H1 (cell line): ENCODE results near the gene CGB7. TPM values are rescaled to one million over a fixed set of nuclear protein-coding genes. Genes with fewer than 3 reads are reported as not detected.

Source experiments
- CTCF ChIA-PET: fragments of 300-600 bp; sonication (Branson Sonifier 250); formaldehyde crosslinking; loops from one replicate; lab custom pipeline; 2021; ENCODE audit not compliant: partially characterized antibody; lab: Charles Lee
- POLR2A ChIA-PET: fragments of 300-600 bp; sonication (Branson Sonifier 250); formaldehyde crosslinking; loops from one replicate; lab custom pipeline; 2021; ENCODE audit warnings: inconsistent platforms; ENCODE audit not compliant: partially characterized antibody; lab: Charles Lee
- DNase-seq, 2 experiments: peaks; one replicate each; pipeline versions ENCODE4 v3.0.0 to v3.0.0-alpha.2; 2010 to 2022; ENCODE audit warnings: low spot score in 2 of 2, low read depth in 1 of 2, mixed read lengths in 1 of 2
- FAIRE-seq: peaks from 2 replicates; lab custom pipeline; 2011; peaks lifted over from hg19 to GRCh38; lab: Jason Lieb, UNC
- H2AFZ ChIP-seq: 2 replicates; pipeline ENCODE4 v1.8.1; 2012; ENCODE audit warnings: low read length, inconsistent platforms
- H2AK5ac ChIP-seq: 2 replicates; pipeline ENCODE4 v1.6.1; 2013; ENCODE audit warnings: low read depth, low read length
- H2BK120ac ChIP-seq: replicated peaks from 2 replicates; pipeline ENCODE3; 2013; ENCODE audit warnings: low read depth, low read length, inconsistent platforms
- H2BK12ac ChIP-seq: 2 replicates; pipeline ENCODE4 v1.6.1; 2013; ENCODE audit warnings: low read depth, low read length
- H2BK15ac ChIP-seq: 2 replicates; pipeline ENCODE4 v1.6.1; 2013; ENCODE audit warnings: low read length
- H2BK20ac ChIP-seq: 2 replicates; pipeline ENCODE4 v1.6.1; 2013; ENCODE audit warnings: low read length
- H2BK5ac ChIP-seq: 2 replicates; pipeline ENCODE4 v1.6.1; 2013; ENCODE audit warnings: low read depth, low read length
- H3K14ac ChIP-seq: 2 replicates; pipeline ENCODE4 v1.6.1; 2013; ENCODE audit warnings: inconsistent platforms; ENCODE audit not compliant: insufficient read length
- H3K18ac ChIP-seq: 2 replicates; pipeline ENCODE4 v1.6.1; 2013; ENCODE audit warnings: low read length; ENCODE audit errors: extremely low read depth
- H3K23ac ChIP-seq: 2 replicates; pipeline ENCODE4 v1.6.1; 2013; ENCODE audit warnings: inconsistent platforms; ENCODE audit not compliant: insufficient read length
- H3K23me2 ChIP-seq: 2 replicates; pipeline ENCODE4 v1.6.1; 2013; ENCODE audit warnings: low read depth, low read length
- H3K27ac ChIP-seq: 2 replicates; pipeline ENCODE4 v1.6.1; 2011; ENCODE audit warnings: low read depth, low read length, inconsistent platforms
- H3K27me3 ChIP-seq, 4 experiments: replicated peaks in 1 of 4; 1 replicate in 1 of 4; 2 replicates in 3 of 4; pipeline versions ENCODE4 v1.6.1 to v1.8.1; 2011 to 2013; ENCODE audit warnings: low read length in 3 of 4, mild to moderate bottlenecking in 3 of 4, inconsistent platforms in 2 of 4, mixed read lengths in 2 of 4, moderate library complexity in 1 of 4; ENCODE audit not compliant: control insufficient read depth in 3 of 4, insufficient read depth in 3 of 4; ENCODE audit errors: extremely low read depth in 1 of 4
- H3K36me3 ChIP-seq, 4 experiments: 2 replicates each; pipeline versions ENCODE4 v1.6.1 to v1.8.1; 2011 to 2013; ENCODE audit warnings: mild to moderate bottlenecking in 4 of 4, low read length in 3 of 4, moderate library complexity in 2 of 4, control low read depth in 1 of 4, inconsistent platforms in 1 of 4; ENCODE audit not compliant: insufficient read depth in 4 of 4, control insufficient read depth in 2 of 4
- H3K4ac ChIP-seq: replicated peaks from 2 replicates; pipeline ENCODE3; 2013; ENCODE audit warnings: low read length, low read depth, mixed read lengths, inconsistent platforms; ENCODE audit not compliant: insufficient read length
- H3K4me1 ChIP-seq, 4 experiments: replicated peaks in 1 of 4; 1 replicate in 1 of 4; 2 replicates in 3 of 4; pipeline versions ENCODE4 v1.6.1 to v1.8.1; 2011 to 2013; ENCODE audit warnings: low read length in 3 of 4, inconsistent platforms in 2 of 4, mixed read lengths in 1 of 4; ENCODE audit not compliant: insufficient read depth in 4 of 4, control insufficient read depth in 3 of 4
- H3K4me2 ChIP-seq, 2 experiments: 2 replicates each; pipeline versions ENCODE4 v1.6.1 to v1.8.1; 2011 to 2013; ENCODE audit warnings: low read depth in 2 of 2, low read length in 2 of 2, control low read depth in 1 of 2, inconsistent platforms in 1 of 2, mild to moderate bottlenecking in 1 of 2; ENCODE audit not compliant: insufficient read depth in 1 of 2
- H3K4me3 ChIP-seq, 4 experiments: fragments of 200-600, 300-600 bp in 1 of 4; sonication (generic), shearing (Covaris generic), sonication (Bioruptor Twin) in 1 of 4; 2 replicates each; pipeline versions ENCODE4 v1.5.1 to v1.8.1; 2011 to 2016; ENCODE audit warnings: low read length in 4 of 4, low read depth in 3 of 4, control low read depth in 2 of 4, inconsistent platforms in 2 of 4, mild to moderate bottlenecking in 2 of 4, mixed read lengths in 1 of 4, moderate library complexity in 1 of 4; ENCODE audit not compliant: insufficient read depth in 2 of 4; ENCODE audit errors: extremely low read depth in 1 of 4
- H3K56ac ChIP-seq: replicated peaks from 2 replicates; pipeline ENCODE3; 2013; ENCODE audit warnings: low read depth, mild to moderate bottlenecking, mixed read lengths, low read length, inconsistent platforms; ENCODE audit not compliant: insufficient read length
- H3K79me1 ChIP-seq: 2 replicates; pipeline ENCODE4 v1.6.1; 2013; ENCODE audit warnings: low read depth, low read length, control low read depth
- H3K79me2 ChIP-seq, 2 experiments: 2 replicates each; pipeline versions ENCODE4 v1.6.1 to v1.8.1; 2012 to 2013; ENCODE audit warnings: low read length in 2 of 2, mild to moderate bottlenecking in 2 of 2, inconsistent platforms in 1 of 2; ENCODE audit not compliant: insufficient read depth in 2 of 2, control insufficient read depth in 1 of 2
- H3K9ac ChIP-seq, 4 experiments: replicated peaks in 1 of 4; 1 replicate in 1 of 4; 2 replicates in 3 of 4; pipeline versions ENCODE4 v1.6.1 to v1.8.1; 2011 to 2013; ENCODE audit warnings: low read depth in 3 of 4, low read length in 3 of 4, control low read depth in 2 of 4, mild to moderate bottlenecking in 2 of 4, moderate library complexity in 2 of 4, inconsistent platforms in 1 of 4; ENCODE audit errors: extremely low read depth in 1 of 4
- H3K9me3 ChIP-seq, 2 experiments: 2 replicates each; pipeline versions ENCODE4 v1.6.1 to v1.8.1; 2012 to 2013; ENCODE audit warnings: mild to moderate bottlenecking in 2 of 2, moderate library complexity in 2 of 2, control low read depth in 1 of 2, inconsistent platforms in 1 of 2, low read depth in 1 of 2, low read length in 1 of 2, mixed read lengths in 1 of 2; ENCODE audit not compliant: insufficient read depth in 2 of 2
- H4K20me1 ChIP-seq, 2 experiments: replicated peaks in 1 of 2; 2 replicates each; pipeline versions ENCODE3 to v1.8.1; 2011 to 2013; ENCODE audit warnings: inconsistent platforms in 2 of 2, low read length in 2 of 2, mild to moderate bottlenecking in 1 of 2; ENCODE audit not compliant: insufficient read depth in 2 of 2, control insufficient read depth in 1 of 2
- H4K5ac ChIP-seq: 2 replicates; pipeline ENCODE4 v1.6.1; 2013; ENCODE audit warnings: low read length, low read depth, mixed read lengths, inconsistent platforms; ENCODE audit not compliant: insufficient read length
- H4K8ac ChIP-seq: 2 replicates; pipeline ENCODE4 v1.8.0; 2013; ENCODE audit warnings: mild to moderate bottlenecking, moderate library complexity, low read length, inconsistent platforms; ENCODE audit not compliant: insufficient read depth; ENCODE audit errors: extremely low read depth
- H4K91ac ChIP-seq: replicated peaks from 2 replicates; pipeline ENCODE3; 2013; ENCODE audit warnings: low read length, mixed read lengths, inconsistent platforms; ENCODE audit not compliant: insufficient read length
- CHD2 ChIP-seq: IDR thresholded peaks from 2 replicates; pipeline ENCODE4 v1.6.1; 2012; ENCODE audit warnings: low read length, improper control_type of control experiment
- TEAD4 ChIP-seq: IDR thresholded peaks from 2 replicates; pipeline ENCODE4 v1.6.1; 2012; ENCODE audit warnings: low read depth, low read length, inconsistent platforms, mixed read lengths
- WGBS, 2 experiments: shearing (Covaris generic) in 1 of 2; methylation state at CpG; one replicate each; pipeline versions ENCODE4 v1.1.6 to v1.1.7; 2013 to 2015; ENCODE audit warnings: low lambda C conversion rate in 2 of 2, mixed read lengths in 2 of 2, inconsistent platforms in 1 of 2, low coverage in 1 of 2, missing lambda C conversion rate in 1 of 2; ENCODE audit not compliant: insufficient replicate concordance in 2 of 2, insufficient coverage in 1 of 2, insufficient read length in 1 of 2; ENCODE audit errors: extremely low coverage in 1 of 2, missing lambda C conversion rate in 1 of 2; 5-methylcytosine and 5-hydroxymethylcytosine counted together
- polyA plus RNA-seq, 7 experiments: library from polyadenylated mRNA; depleted of rRNA in 3 of 7; stranded (reverse) in 5 of 7; unstranded in 2 of 7; fragments of >200 nt in 5 of 7; fragments of 200-250 nt in 2 of 7; gene quantifications; 1 replicate in 5 of 7; 2 replicates in 1 of 7; 4 replicates in 1 of 7; pipeline versions ENCODE4 v1.2.1 to v1.2.3, GENCODE V29; 2011 to 2013; ENCODE audit warnings: missing spikeins in 2 of 7, mixed read lengths in 2 of 7
- total RNA-seq: library from RNA; stranded (reverse); fragmentation: NEBNext Ultra II Directional; extraction: Animal tissue kit (Norgen Biotek cat#: 25700); gene quantifications from 2 replicates; pipeline ENCODE4 v1.2.1, GENCODE V29; 2021

The CGB7 gene
- total and polyA plus RNA-seq, 2 of the 8 experiments (the other 6 are each of a cell fraction or from before 2014, with no cell fraction given): 1.2 to 2.2 TPM

DNA sequence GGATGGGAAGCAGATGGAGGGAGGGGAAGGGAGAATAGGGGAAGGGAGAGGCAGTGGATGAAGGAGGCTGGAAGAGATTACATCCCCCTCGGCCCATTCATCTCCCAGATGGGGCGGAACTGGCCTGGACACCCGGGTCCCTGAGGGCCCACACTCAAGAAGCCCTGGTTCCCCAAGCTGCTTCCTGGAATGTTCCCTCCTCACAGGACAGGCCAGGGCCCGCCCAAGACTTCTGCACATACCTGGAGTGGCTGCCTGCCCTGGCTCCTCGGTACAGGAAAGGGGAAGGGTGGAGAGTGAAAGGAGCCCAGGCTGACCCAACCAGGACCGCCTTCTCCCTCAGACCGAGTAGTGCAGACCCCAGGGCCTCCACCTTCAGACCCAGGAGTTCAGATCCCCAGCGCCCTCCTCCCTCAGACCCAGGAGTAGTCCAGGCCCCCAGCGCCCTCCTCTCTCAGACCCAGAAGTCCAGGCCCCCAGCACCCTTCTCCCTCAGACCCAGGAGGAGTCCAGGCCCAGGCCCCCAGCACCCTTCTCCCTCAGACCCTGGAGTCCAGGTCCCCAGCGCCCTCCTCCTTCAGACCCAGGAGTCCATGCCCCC is 6.6 kb upstream of the CGB7 start:
- H3K9ac ChIP-seq: no peak overlapping the region

More for the DNA sequence above, 6.6 kb upstream of the CGB7 start:
- Histone ChIP-seq H3K4me2 (peak overlapping the region; percentile 88 to 90), H3K4me1 (peaks cover 0 to 22% (median 17%) of the 10 kb centered on the region in 4 experiments; a peak in 6 of 7 replicates), H3K27ac (no peak overlapping the region), H3K79me2 (no peaks in the 10 kb centered on the region), H2AFZ (no peak overlapping the region), H2BK120ac (no peak overlapping the region), H4K91ac (peak overlapping the region; percentile 59), H3K4me3 (peak overlapping the region in 3 of 4 experiments; percentile 14 to 61 (median 28); a peak in 4 of 8 replicates), H3K23me2 (peaks cover 8% of the 10 kb centered on the region), H3K36me3 (no peaks in the 10 kb centered on the region), H2BK15ac (no peak overlapping the region), H3K27me3 (peaks cover 0 to 39% (median 33%) of the 10 kb centered on the region in 4 experiments; a peak in 6 of 7 replicates), H2BK5ac (no peak overlapping the region), H4K5ac (no peak overlapping the region), H3K9me3 (no peaks in the 10 kb centered on the region), H3K18ac (peak overlapping the region; percentile 32; the same call in 1 of the 2 replicates), H3K14ac (no peak overlapping the region), H4K8ac (no peak overlapping the region; the same call in none of the 2 replicates), H2BK20ac (no peak overlapping the region), H3K56ac (no peak overlapping the region), H2BK12ac (0 out of 2 replicates have a peak overlapping the region, but pooled peaks have one; percentile 50), H4K20me1 (peaks cover 0 to 2% of the 10 kb centered on the region in 2 experiments), H2AK5ac (no peak overlapping the region), H3K79me1 (no peaks in the 10 kb centered on the region), H3K4ac (no peak overlapping the region), H3K23ac (no peak overlapping the region)
- WGBS, 2 experiments: 72% methylated on average over 10 of the region's 10 CpGs; no CpG with 5 or more reads in 1 of the 2 experiments
- CTCF ChIA-PET: interaction anchor here (0.6 kb wide), 1 partner anchor 55 kb away, joined by 4 read pairs; no protein-coding TSS in a partner anchor
- FAIRE-seq (no peak), DNase-seq (no peak)
- TF ChIP-seq TEAD4 (peak; percentile 61; the same call in 1 of the 2 replicates), CHD2 (no peak)
- POLR2A ChIA-PET: interaction anchor here (1.2 kb wide), 1 partner anchor 46 kb away, joined by 3 read pairs; no protein-coding TSS in a partner anchor
